Suppressor macrophage (primary cell): ENCODE data around the gene RXRA.

Experiments
- DNase-seq, 4 experiments: peaks; one replicate each; pipeline ENCODE4 v3.0.0-alpha.2; 2020 to 2022

Gene RXRA

DNA sequence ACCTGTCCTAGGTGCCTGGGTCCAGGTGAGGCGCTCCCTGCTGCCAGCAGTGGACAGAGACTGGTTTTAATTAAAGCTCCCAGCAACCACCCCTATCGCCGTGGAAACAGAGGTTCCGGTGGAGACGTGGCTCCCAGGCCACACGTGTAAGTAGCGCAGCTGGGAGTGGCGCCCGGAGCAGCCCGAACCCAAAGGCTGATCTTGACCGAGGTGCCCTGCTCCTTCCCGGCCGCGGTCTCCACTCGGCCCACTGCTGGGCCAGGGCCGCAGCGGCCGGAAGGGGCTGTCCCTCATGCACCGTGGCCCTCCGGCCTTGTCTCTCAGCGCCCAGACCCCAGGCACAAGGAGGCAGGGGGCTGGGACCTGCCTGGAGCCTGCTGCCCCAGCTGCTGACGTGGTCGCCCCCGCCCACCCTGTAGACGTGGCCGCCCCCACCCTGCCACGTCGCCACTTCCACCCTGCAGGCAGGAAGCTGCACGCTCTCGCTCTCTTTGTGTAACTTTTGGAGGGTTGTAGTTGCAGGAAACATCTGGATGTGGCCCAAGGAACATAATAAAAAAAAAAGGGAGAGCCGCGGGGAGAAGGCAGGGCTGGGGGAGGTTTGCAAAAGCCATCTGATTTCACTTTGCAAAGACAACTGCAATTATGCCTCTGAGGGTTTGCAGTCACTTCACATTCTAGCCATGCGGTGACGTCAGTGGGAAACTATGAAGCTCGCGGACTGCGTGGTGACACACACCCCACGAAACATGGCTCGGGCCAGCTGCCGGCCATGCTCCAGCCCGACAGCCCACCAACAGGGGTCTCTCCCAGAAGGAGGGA is 129.9 kb downstream of the RXRA start:
- peak; percentile 87 to 93 (median 90) for DNase-seq

DNA sequence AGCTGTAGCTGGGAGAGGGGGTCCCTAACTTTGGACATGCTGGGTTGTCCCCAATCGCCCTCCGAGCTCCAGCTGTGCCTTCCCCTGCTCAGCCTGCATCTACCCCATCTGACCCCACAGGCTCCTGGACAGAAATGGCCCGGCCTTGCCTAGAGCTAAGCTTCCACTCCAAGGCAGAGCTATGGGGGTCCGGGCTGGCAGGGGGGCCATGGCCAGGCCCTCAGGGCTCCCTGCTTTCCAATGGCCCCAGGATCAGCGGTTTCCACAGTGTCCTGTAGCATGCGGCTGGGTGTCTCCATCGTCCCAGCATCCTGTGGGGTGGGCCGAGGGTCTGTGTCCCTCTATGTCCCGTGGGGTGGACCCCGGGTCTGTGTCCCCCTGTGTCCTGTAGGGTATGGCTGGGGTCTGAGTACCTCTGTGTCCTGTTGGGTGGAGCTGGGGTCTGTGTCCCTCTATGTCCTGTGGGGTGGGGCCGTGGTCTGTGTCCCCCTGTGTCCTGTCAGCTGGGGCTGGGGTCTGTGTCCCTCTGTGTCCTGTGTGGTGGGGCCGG is 130.6 kb downstream of the RXRA start:
- no peak for DNase-seq

DNA sequence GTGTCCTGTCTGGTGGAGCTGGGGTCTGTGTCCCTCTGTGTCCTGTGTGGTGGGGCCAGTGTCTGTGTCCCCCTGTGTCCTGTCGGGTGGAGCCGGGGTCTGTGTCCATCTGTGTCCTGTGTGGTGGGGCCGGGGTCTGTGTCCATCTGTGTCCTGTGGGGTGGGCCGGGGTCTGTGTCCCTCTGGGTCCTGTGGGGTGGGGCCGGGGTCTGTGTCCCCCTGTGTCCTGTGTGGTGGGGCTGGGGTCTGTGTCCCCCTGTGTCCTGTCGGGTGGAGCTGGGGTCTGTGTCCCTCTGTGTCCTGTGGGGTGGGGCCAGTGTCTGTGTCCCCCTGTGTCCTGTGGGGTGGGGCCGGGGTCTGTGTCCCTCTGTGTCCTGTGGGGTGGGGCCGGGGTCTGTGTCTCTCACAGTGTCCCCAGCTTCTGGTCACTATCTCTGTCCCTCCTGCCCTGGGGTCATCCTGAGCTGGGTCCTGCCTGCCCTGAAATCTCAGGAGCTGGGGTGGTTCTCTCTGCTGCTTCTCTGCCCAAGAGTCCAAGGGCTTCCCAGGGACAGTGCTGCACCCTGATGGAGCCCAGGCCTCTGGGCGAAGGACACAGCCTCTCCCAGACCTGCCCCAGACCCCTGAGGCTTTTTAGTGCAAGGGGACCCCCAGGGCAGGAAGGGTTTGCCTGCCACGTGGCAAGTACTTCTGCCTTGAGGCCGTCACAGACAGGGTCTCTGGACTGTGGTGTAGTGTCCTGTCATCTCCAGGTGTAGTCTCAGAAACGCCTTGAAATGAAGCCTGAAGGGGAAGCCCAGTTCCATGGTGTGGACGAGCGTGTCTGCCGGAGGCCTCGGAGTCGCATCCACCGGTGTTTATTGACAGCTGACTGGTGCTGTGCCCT is 131.3 kb downstream of the RXRA start:
- no peak for DNase-seq

DNA sequence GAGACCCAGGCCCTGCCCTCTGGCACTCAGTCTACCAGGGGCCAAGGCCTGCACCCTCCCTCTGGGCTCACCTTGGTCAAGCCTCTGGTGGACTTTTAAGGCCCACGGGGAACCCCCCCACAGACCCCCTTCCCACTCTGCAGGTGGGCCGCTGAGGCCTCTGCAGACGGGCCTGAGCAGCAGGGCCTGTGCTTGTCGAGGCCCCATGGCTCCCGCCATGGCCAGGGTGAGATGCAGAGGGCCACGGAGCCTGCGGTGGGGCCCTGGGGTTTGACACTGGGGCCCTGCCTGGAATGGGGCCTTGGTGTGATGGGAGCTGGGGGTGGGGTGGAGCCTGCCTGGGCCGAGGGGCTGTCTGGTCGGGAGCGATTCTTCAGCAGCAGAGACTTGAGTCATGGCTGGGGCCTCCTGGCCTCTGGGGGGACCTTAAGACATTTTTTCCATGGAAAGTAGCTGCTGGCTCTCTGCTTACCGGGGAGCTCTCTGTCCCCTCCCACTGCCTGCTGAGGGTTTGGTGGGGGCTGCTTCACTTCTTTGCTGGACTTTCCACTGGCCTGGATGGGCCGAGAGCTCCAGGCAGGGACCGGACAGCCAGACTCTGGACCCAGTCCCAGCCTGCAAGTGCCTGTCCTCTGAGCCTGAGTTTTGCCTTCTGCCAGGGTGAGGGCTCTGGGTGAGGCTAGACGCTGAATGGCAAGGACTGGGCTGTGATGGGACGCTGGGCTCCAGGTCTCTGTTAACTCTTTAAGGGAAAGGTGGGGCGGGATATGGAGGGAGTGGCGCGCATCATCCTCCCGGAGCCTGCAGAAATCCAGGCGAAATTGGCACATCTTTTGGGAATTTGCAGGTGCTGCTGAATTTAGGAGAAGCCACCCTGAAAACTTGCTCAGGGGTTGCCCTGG is 132.2 kb downstream of the RXRA start:
- DNase-seq = no peak

DNA sequence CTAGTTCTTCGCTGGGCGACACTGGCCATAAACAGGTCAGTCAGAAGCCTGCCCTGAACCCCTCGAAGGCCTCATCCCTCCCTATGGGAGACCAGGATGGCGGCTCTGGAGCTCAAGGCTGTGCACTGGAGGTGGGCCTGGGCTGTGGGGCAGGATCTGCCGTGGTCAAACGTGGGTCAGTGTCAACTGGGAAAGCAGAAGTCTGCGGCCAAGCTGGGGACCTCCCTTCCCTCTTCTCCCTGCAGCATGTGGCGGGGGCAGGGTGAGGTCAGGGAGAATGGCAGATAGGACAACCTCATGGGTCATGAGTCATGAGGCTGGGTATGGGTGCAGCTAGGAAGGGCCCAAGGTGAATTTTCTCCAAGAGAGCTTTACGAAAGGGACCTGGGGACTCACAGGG is 132.9 kb downstream of the RXRA start:
- peak; percentile 88 to 94 (median 94) for DNase-seq

DNA sequence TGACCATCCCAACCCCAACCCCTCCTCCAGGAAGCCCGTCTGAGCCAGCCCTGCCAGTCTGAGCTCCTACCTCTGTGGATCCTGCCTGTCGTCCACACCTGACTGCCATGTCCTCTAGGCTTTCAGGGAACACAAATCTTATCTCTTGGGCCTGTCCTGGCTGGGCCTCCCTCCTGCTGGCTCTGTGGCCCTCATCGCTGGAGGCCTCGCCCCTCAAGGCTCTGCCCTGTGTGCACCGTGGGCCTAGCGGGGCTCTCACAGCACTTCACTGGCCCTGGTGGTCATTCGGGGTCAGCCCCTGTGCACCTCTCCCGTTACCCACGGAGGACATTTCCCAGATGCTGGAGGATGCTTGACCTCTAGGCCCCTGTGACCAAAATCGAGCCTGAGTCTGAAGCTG is 133.3 kb downstream of the RXRA start:
- no peak for DNase-seq

DNA sequence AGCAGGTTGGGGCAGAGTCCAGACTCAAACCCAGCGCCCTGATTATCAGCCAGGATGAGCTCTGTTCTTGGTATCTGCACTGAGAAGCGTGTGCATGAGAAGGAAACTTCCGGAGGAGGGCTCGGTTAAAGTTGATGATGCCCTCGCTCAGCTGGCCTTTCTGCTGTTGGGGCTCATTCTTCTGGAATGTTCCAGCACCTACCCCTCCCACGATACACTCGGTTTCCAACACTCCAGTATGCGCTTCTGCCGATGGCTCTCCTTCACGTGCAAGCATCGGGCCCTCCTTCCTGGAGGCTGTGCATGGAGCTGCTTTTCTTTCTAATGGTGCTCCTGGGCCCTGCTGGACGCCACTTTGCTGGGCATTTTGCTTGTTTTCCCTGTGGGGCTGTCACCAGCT is 134.0 kb downstream of the RXRA start:
- DNase-seq = no peak

DNA sequence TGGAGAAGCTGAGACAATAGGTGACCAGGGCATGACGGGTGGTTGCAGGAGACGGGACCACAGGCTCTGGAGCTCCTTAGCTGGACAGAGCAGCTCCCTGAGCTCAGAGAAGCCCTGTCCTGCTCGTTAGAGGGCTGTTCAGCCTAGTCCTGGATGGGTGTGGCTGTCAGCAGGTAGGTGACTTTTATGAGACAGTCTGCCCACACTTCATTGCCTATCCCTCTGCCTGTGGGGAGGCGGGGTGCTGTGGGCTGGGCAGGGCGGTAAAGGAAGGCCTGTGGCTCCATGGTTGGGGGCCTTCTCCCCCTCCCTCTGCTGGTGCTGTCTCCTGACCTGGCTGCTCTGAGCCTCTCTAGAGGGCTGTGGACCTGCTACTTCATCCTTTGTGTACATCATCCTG is 134.6 kb downstream of the RXRA start:
- DNase-seq = no peak

- no peak for DNase-seq
Measured at GRCh38 chr9:134461426-134461982, 135.2 kb downstream of the RXRA start.

GRCh38 chr9:134462318-134462717 is 136.1 kb downstream of the RXRA start:
- DNase-seq = no peak

- DNase-seq = no peak
Measured at GRCh38 chr9:134463280-134463679, 137.0 kb downstream of the RXRA start.

DNA sequence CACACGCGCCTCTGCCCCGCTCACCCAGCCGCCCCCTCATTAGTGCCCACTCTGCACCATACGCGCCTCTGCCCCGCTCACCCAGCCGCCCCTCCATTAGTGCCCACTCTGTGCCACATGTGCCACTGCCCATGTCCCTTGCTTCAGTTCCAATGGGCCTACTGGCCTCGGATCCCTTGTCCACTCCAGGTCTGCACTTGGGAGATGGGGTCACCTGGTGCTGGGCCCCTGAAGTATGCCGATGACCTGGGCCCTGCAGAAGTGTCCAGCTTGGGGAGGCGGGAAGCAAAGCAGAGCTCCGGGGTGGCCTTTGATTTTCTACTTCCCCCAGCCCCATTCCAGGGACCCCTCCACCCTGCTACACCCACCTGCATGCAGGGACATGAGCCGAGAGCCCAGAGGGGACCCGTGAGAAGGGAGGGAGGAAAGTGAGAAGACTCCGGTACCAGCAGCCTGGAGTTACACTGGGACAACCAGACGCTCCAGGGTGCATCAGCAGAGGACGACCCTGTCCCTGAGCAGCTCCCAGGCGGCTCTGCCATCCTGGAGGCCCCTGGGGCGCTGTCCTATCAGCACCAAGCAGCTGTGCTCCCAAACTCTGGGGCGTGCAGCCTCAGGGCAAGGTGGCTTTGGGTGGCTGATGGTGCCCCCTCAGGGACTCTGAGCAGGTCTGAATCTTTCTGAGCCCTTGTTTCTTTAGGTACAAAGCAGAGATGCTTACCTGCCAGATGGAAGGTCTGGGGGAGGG is 140.8 kb downstream of the RXRA start:
- DNase-seq = no peak

DNA sequence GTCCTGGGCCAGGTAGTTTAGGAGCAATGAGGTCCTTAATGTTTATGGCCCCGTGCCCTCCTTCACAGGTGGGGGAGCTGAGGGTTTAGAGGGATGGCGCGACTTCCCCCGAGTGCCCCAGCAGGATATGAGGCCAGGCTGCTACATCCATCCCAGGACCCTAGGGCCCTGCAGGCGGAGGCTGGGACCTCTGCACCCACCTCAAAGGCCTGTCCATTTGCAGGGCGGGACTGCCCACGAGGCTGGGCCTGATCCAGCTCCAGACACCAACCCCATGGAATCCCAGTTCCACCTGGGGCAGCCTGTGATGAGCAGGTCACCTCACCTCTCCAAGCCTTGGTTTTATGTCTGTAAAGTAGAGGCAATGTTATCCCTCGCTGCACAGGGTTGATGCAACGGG is 142.1 kb downstream of the RXRA start:
- DNase-seq = no peak

- DNase-seq = no peak
Measured at GRCh38 chr9:134469041-134469875, 143.0 kb downstream of the RXRA start.

DNA sequence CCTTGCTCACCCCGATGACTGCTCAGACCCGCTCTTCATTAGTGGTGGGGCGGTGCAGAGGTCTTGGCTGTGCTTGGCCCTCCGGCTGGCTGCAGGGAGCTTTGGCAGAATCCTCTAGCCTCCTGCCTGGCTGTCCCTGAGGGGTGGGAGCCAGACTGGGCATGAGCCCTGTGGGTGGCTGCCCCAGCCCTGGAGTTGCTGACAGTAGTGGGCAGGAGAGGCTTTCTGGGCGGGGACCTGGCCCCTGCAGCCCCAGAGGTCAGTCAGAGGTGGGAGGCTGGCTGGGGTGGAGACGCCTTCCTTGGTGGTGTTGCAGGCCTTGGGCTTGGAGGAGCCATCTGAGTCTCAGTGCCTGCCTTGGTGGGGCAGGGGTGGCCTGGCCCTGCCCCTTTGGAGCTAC is 146.0 kb downstream of the RXRA start:
- no peak for DNase-seq

DNA sequence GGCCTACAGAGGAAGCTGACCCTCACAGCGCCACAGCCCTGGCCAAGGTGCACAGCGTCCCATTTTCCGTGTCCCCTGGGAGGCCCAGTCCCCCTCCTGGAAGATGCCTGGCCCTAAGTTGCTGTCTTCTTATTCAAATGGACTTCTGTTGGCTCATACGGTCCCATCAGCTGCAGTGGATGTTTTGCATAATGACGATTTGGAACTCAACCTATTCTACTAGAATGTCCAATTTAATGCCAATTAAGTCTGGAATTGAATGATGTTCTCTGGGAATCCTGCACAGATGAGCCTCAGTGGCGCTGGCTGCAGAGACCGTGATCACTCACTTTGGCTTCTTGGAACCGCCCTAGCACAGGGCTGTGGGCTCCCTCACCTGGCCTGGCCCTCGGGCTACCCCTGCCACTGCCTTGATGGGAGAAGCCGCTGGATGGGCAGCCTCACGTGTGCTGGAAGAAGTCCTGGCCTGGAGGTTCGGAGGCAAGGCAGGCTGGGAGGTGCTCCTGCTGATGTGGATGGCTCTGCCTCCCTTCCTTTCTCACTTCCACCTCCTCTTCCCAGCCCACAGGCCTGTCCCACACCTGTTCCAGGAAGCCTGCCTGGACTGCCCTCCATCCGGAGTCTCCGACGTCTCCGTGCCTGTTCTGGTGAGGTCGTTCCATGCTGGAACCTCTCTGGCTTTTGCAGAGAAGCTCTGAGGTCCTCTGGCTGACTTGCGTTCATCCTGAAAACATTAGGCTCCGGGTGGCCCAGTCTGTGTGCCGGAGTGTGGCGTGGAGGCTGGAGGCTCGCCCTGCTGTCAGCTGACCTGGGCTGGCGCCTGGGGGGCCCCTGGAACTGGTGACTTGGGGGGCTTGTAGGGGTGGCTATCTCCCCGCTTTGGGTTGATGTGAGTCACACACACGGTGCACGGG is 147.1 kb downstream of the RXRA start:
- DNase-seq = no peak

DNA sequence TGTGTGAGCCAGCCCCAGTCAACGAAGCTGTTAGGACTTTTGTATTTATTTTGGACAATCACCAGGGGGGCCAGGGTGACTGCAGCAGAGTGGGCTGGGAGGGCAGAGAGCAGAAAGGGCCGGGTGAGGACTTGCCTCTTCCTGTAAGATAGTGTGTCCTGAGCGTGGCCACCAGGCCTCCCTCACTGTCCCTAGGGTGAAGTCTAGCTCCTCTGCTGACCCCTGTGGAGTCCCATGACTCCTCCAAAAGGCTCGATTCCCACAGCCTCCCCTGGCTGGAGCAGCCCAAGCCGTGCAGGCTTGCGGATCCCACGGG is 147.8 kb downstream of the RXRA start:
- DNase-seq = no peak

DNA sequence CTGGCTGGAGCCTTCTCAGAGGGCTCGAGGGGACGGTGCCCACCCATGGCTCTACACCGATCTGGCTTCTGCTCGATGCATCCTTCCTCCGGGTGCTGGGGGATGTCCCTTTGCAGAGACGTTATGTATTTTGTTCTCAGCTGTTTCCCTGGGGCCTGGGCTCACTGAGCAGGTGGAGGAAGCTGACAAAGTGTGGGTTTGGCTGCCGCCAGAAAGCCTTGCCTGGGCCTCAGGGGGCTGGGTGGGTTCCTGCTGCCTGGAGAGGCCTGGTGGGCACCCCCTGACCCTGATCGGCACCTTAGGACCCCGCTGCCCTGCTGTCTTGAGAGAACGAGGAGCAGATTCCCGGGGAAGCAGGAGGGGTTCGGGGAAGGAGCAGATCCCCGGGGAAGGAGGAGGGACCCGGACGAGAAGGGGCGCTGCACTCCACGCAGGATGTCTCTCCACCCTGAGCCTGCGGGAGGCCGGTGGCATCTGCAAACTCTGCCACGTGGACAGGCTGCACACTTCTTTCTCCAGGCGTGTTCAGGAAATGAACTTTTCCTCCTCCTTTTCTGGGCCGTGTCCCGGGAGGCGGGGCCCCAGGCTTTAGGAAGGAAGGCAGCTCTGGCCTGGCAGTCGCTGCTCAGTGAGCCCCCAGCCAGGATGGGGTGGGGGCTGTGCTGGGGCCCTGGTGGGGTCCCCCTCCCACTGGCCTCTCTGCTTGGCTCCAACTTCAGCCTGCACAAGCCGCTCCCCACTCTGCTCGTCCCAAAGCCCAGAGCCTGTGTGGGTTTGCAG is 148.9 kb downstream of the RXRA start:
- no peak for DNase-seq
